H9 (cell line): ENCODE measurements around the gene DTX2. TPM values are rescaled to one million over a fixed set of nuclear protein-coding genes. Genes with fewer than 3 reads are reported as not detected.
"Not testable (repeated sequence)": the region's sequence is repeated elsewhere in the genome, so short reads cannot be mapped to it uniquely, and the experiment has no call there.

Source experiments
- DNase-seq: peaks from one replicate; pipeline ENCODE4 v3.0.0-alpha.2; 2017
- H2AFZ ChIP-seq: one replicate; pipeline ENCODE4 v1.6.1; 2013; ENCODE audit warnings: mild to moderate bottlenecking, low read length, control low read depth, moderate library complexity
- H2AK5ac ChIP-seq: 2 replicates; pipeline ENCODE4 v1.6.1; 2013; ENCODE audit warnings: low read length, control low read depth, mixed read lengths; ENCODE audit not compliant: insufficient read length
- H2BK120ac ChIP-seq: one replicate; pipeline ENCODE4 v1.6.1; 2013; ENCODE audit warnings: low read depth, mild to moderate bottlenecking, low read length, control low read depth, inconsistent platforms; ENCODE audit not compliant: poor library complexity, severe bottlenecking
- H2BK12ac ChIP-seq: 2 replicates; pipeline ENCODE4 v1.6.1; 2013; ENCODE audit warnings: low read length, control low read depth, mixed read lengths, low read depth; ENCODE audit not compliant: insufficient read length
- H2BK15ac ChIP-seq: 2 replicates; pipeline ENCODE4 v1.6.1; 2013; ENCODE audit warnings: low read depth, low read length, control low read depth
- H2BK20ac ChIP-seq: one replicate; pipeline ENCODE4 v1.6.1; 2013; ENCODE audit warnings: low read depth, mild to moderate bottlenecking, low read length, control low read depth, inconsistent platforms; ENCODE audit not compliant: poor library complexity, severe bottlenecking
- H2BK5ac ChIP-seq: 2 replicates; pipeline ENCODE4 v1.6.1; 2013; ENCODE audit warnings: low read length, control low read depth, mixed read lengths; ENCODE audit not compliant: insufficient read length
- H3K14ac ChIP-seq: 2 replicates; pipeline ENCODE4 v1.6.1; 2013; ENCODE audit warnings: low read length, control low read depth; ENCODE audit not compliant: insufficient read depth
- H3K18ac ChIP-seq: 2 replicates; pipeline ENCODE4 v1.6.1; 2013; ENCODE audit warnings: low read depth, mild to moderate bottlenecking, mixed read lengths, low read length, control low read depth; ENCODE audit not compliant: insufficient read length
- H3K23ac ChIP-seq: 2 replicates; pipeline ENCODE4 v1.6.1; 2013; ENCODE audit warnings: low read length, control low read depth, mixed read lengths, low read depth; ENCODE audit not compliant: insufficient read length
- H3K23me2 ChIP-seq: 2 replicates; pipeline ENCODE4 v1.6.1; 2013; ENCODE audit warnings: low read depth, mild to moderate bottlenecking, mixed read lengths, low read length, control low read depth; ENCODE audit not compliant: insufficient read length, poor library complexity, severe bottlenecking
- H3K27ac ChIP-seq: 2 replicates; pipeline ENCODE4 v1.5.1; 2013; ENCODE audit warnings: low read length, control low read depth, mixed read lengths, low read depth; ENCODE audit not compliant: insufficient read length
- H3K27me3 ChIP-seq: 2 replicates; pipeline ENCODE4 v1.6.1; 2013; ENCODE audit warnings: low read length, control low read depth, inconsistent platforms; ENCODE audit not compliant: insufficient read depth
- H3K4ac ChIP-seq: 2 replicates; pipeline ENCODE4 v1.6.1; 2013; ENCODE audit warnings: low read depth, mild to moderate bottlenecking, control low read depth, inconsistent platforms, low read length, moderate library complexity
- H3K4me1 ChIP-seq: 2 replicates; pipeline ENCODE4 v1.6.1; 2013; ENCODE audit warnings: low read length, control low read depth, inconsistent platforms; ENCODE audit not compliant: insufficient read depth
- H3K4me2 ChIP-seq: 2 replicates; pipeline ENCODE4 v1.6.1; 2013; ENCODE audit warnings: low read length, control low read depth, mixed read lengths; ENCODE audit not compliant: insufficient read length, insufficient read depth
- H3K56ac ChIP-seq: 2 replicates; pipeline ENCODE4 v1.6.1; 2013; ENCODE audit warnings: low read depth, mild to moderate bottlenecking, mixed read lengths, low read length, control low read depth; ENCODE audit not compliant: insufficient read length
- H3K79me1 ChIP-seq: 2 replicates; pipeline ENCODE4 v1.6.1; 2013; ENCODE audit warnings: low read depth, mild to moderate bottlenecking, moderate library complexity, low read length, control low read depth, inconsistent platforms; ENCODE audit not compliant: insufficient read depth, poor library complexity, severe bottlenecking
- H3K79me2 ChIP-seq: 2 replicates; pipeline ENCODE4 v1.6.1; 2013; ENCODE audit warnings: low read length, control low read depth, inconsistent platforms; ENCODE audit not compliant: insufficient read depth
- H3K9ac ChIP-seq: 2 replicates; pipeline ENCODE4 v1.6.1; 2013; ENCODE audit warnings: low read length, control low read depth, mixed read lengths; ENCODE audit not compliant: insufficient read length; ENCODE audit errors: extremely low read depth
- H3K9me3 ChIP-seq: one replicate; pipeline ENCODE4 v1.6.1; 2013; ENCODE audit warnings: low read depth, low read length, inconsistent platforms; ENCODE audit not compliant: control insufficient read depth
- H3T11ph ChIP-seq: one replicate; pipeline ENCODE4 v1.6.1; 2013; ENCODE audit warnings: mild to moderate bottlenecking, low read length, control low read depth, inconsistent platforms
- H4K20me1 ChIP-seq: one replicate; pipeline ENCODE4 v1.6.1; 2013; ENCODE audit not compliant: control insufficient read depth, insufficient read length, insufficient read depth
- H4K5ac ChIP-seq: 2 replicates; pipeline ENCODE4 v1.6.1; 2013; ENCODE audit warnings: low read depth, mild to moderate bottlenecking, mixed read lengths, low read length, control low read depth; ENCODE audit not compliant: insufficient read length
- H4K8ac ChIP-seq: replicated peaks from 2 replicates; pipeline ENCODE4 v1.6.1; 2013; ENCODE audit warnings: low read length, control low read depth, mixed read lengths, low read depth; ENCODE audit not compliant: insufficient read length
- H4K91ac ChIP-seq: 2 replicates; pipeline ENCODE4 v1.6.1; 2013; ENCODE audit warnings: low read depth, mild to moderate bottlenecking, moderate library complexity, mixed read lengths, low read length, control low read depth; ENCODE audit not compliant: insufficient read length
- H3K27ac Mint-ChIP-seq, 3 experiments: 2 replicates in 2 of 3; 3 replicates in 1 of 3; pipeline ENCODE4 v1.8.0; 2020 to 2021; ENCODE audit warnings: mixed read lengths in 3 of 3, mild to moderate bottlenecking in 1 of 3, moderate library complexity in 1 of 3
- H3K27me3 Mint-ChIP-seq: 2 replicates; pipeline ENCODE4 v1.8.0; 2021; ENCODE audit warnings: low read depth, mild to moderate bottlenecking, moderate library complexity, mixed read lengths
- H3K36me3 Mint-ChIP-seq, 3 experiments: 2 replicates in 2 of 3; 3 replicates in 1 of 3; pipeline ENCODE4 v1.8.0; 2020 to 2021; ENCODE audit warnings: low read depth in 3 of 3, mixed read lengths in 3 of 3; ENCODE audit not compliant: insufficient read depth in 1 of 3
- H3K4me1 Mint-ChIP-seq, 2 experiments: 2 replicates each; pipeline ENCODE4 v1.8.0; 2020; ENCODE audit warnings: mixed read lengths in 2 of 2
- H3K4me3 Mint-ChIP-seq, 2 experiments: 2 replicates in 1 of 2; 3 replicates in 1 of 2; pipeline ENCODE4 v1.8.0; 2020 to 2021; ENCODE audit warnings: mild to moderate bottlenecking in 2 of 2, mixed read lengths in 2 of 2, moderate library complexity in 1 of 2
- H3K9me3 Mint-ChIP-seq, 2 experiments: 2 replicates in 1 of 2; 3 replicates in 1 of 2; pipeline ENCODE4 v1.8.0; 2020; ENCODE audit warnings: mild to moderate bottlenecking in 2 of 2, mixed read lengths in 2 of 2, moderate library complexity in 1 of 2
- WGBS: extraction: QIAGEN DNeasy Blood & Tissue Kit; methylation state at CpG from one replicate; pipeline ENCODE4 v1.1.7; 2013; ENCODE audit warnings: missing lambda C conversion rate, low lambda C conversion rate, mixed read lengths; ENCODE audit not compliant: insufficient read length; ENCODE audit errors: extremely low coverage; 5-methylcytosine and 5-hydroxymethylcytosine counted together
- long read RNA-seq: library from polyadenylated mRNA; unstranded; transcript quantifications from one replicate; pipeline ENCODE4 v2.0.0, GENCODE V29; 2020
- total RNA-seq: library from RNA; stranded (reverse); gene quantifications from 2 replicates; pipeline ENCODE4 v1.2.1, GENCODE V29; 2021

DTX2 gene
- total RNA-seq: 43.1 and 48.8 TPM in 2 replicates
- long read RNA-seq, transcript DTX2-202 (10 exons, 2,472 nt): minor isoform, 7 of 202 reads
- long read RNA-seq, transcript DTX2-206 (11 exons, 2,623 nt): major isoform, 19 of 202 reads
- long read RNA-seq, partial matches to known transcripts: 22 of 202 reads
- long read RNA-seq, other reads (novel, unspliced or antisense): 145 of 202 reads

DNA sequence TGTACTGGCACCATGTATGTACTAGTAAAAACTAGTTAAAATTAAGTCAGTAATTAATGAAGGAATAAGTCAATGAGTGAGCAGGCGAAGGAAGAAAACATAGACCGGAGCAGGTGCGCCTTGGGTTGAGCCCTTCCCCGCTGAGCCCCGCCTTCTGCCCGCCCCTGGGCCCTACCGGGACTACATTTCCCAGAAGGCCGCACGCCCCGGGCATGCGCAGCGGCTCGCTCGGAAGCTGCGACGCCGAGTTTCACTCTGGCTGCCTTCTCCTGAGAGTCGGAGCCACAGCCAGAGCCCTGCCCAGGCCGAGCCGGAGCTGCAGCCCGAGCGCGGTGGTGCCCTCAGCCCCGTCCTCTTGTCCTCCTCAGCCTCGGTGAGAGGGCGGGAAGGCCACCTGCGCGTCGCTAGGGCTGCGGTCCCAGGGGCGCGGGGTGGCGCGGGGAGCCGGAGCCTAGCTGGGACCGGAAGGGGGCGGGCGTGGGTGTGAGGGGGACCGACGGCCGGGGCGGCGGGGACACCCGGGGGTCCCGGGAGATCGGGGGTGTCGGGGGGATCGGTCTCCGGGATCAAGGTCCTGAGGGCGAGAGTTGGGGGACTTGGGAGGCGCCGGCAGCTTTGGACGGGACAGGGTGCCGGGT is at the start of gene DTX2:
Gene DTX2, plus strand, starts transcription at position 246 of the 638 bp plus-strand sequence. CDS start 18,801 bp downstream, outside the sequence.
- H3K4me3 Mint-ChIP-seq: peak within 1 kb of the TSS; percentile 55 to 70; a peak in 3 of 5 replicates
- H3K79me2 ChIP-seq, H3T11ph ChIP-seq, DNase-seq, H2AFZ ChIP-seq, H3K9me3 ChIP-seq, H4K20me1 ChIP-seq, H3K14ac ChIP-seq, H2BK20ac ChIP-seq, H2BK15ac ChIP-seq, H3K36me3 Mint-ChIP-seq, H3K4me1 Mint-ChIP-seq, H3K9ac ChIP-seq, H3K18ac ChIP-seq, H3K4me1 ChIP-seq, H4K91ac ChIP-seq, H3K27me3 Mint-ChIP-seq, H4K5ac ChIP-seq, H3K23ac ChIP-seq, H2BK12ac ChIP-seq, H3K4ac ChIP-seq, H2BK120ac ChIP-seq, H2BK5ac ChIP-seq, H3K23me2 ChIP-seq, H4K8ac ChIP-seq, H2AK5ac ChIP-seq, H3K27ac Mint-ChIP-seq, H3K56ac ChIP-seq, H3K4me2 ChIP-seq, H3K27ac ChIP-seq, H3K79me1 ChIP-seq, H3K9me3 Mint-ChIP-seq, H3K27me3 ChIP-seq: not testable (repeated sequence)
- WGBS: no CpG with 5 or more reads among the region's 54 CpGs
